ENCODE data around the gene TMSB15C. TPM values are rescaled to one million over a fixed set of nuclear protein-coding genes. Genes with fewer than 3 reads are reported as not detected.
"Not testable (repeated sequence)": the region's sequence is repeated elsewhere in the genome, so short reads cannot be mapped to it uniquely, and the experiment has no call there.

TMSB15C gene
- total RNA-seq, 2 experiments from 2014 or later, result 2.0 to 3.9 TPM

GRCh38 chrX:104084063-104084462 is 8.0 kb upstream of the TMSB15C start:
- Mint-ChIP-seq H3K9me3 (no peaks in the 10 kb centered on the region), H3K4me1 (ENCODE audit: low read depth) (no peaks in the 10 kb centered on the region), H3K36me3 (ENCODE audit: low read depth) (no peaks in the 10 kb centered on the region), H3K27ac (no peak overlapping the region), H3K4me3 (no peak overlapping the region), H3K27me3 (peaks cover 3% of the 10 kb centered on the region)
- TF ChIP-seq CTCF (IDR thresholded peaks at IDR 0.05), result no peak
- ChIA-PET CTCF (no interaction called here), POLR2A (no interaction called here)
- no peak for ATAC-seq
- DNase-seq, result no peak
- intact Hi-C loops (cut with micrococcal nuclease), result no loop called here

GRCh38 chrX:104077854-104078253 is 1.8 kb upstream of the TMSB15C start:
- CTCF ChIA-PET; H3K27ac Mint-ChIP-seq; intact Hi-C loops (cut with micrococcal nuclease); POLR2A ChIA-PET; H3K27me3 Mint-ChIP-seq; H3K9me3 Mint-ChIP-seq; DNase-seq; H3K36me3 Mint-ChIP-seq (ENCODE audit: low read depth); H3K4me1 Mint-ChIP-seq (ENCODE audit: low read depth); H3K4me3 Mint-ChIP-seq; ATAC-seq: not testable (repeated sequence)

GRCh38 chrX:104062636-104063035 is 13.4 kb downstream of the TMSB15C start:
- H3K4me1 Mint-ChIP-seq (ENCODE audit: low read depth); ATAC-seq; H3K4me3 Mint-ChIP-seq; intact Hi-C loops (cut with micrococcal nuclease); H3K36me3 Mint-ChIP-seq (ENCODE audit: low read depth); DNase-seq; H3K27me3 Mint-ChIP-seq; CTCF ChIA-PET; POLR2A ChIA-PET; H3K27ac Mint-ChIP-seq; H3K9me3 Mint-ChIP-seq: not testable (repeated sequence)

- H3K27ac Mint-ChIP-seq; CTCF ChIA-PET; H3K4me1 Mint-ChIP-seq (ENCODE audit: low read depth); ATAC-seq; DNase-seq; H3K4me3 Mint-ChIP-seq; POLR2A ChIA-PET; intact Hi-C loops (cut with micrococcal nuclease); H3K36me3 Mint-ChIP-seq (ENCODE audit: low read depth); H3K27me3 Mint-ChIP-seq; H3K9me3 Mint-ChIP-seq: not testable (repeated sequence)
These were observed 21.1 kb downstream of the TMSB15C start for GRCh38 chrX:104054956-104055355.

- CTCF ChIA-PET, result no interaction called here
- intact Hi-C loops (cut with micrococcal nuclease), result no loop called here
- H3K9me3 Mint-ChIP-seq, result no peaks in the 10 kb centered on the region
- H3K27ac Mint-ChIP-seq, result no peak overlapping the region
- no peaks in the 10 kb centered on the region for H3K36me3 Mint-ChIP-seq (ENCODE audit: low read depth)
- H3K4me3 Mint-ChIP-seq, result no peak overlapping the region
- H3K4me1 Mint-ChIP-seq (ENCODE audit: low read depth), result peaks cover 2% of the 10 kb centered on the region
- DNase-seq, result no peak
- no peak for TF ChIP-seq CTCF (IDR thresholded peaks at IDR 0.05)
- H3K27me3 Mint-ChIP-seq, result peaks cover 7% of the 10 kb centered on the region
- no peak for ATAC-seq
- POLR2A ChIA-PET, result no interaction called here
These were observed 28.9 kb downstream of the TMSB15C start for GRCh38 chrX:104047171-104047570.

GRCh38 chrX:104045642-104046041 is 30.4 kb downstream of the TMSB15C start:
- Mint-ChIP-seq H3K9me3 (no peaks in the 10 kb centered on the region), H3K4me3 (no peak overlapping the region), H3K4me1 (ENCODE audit: low read depth) (peaks cover 2% of the 10 kb centered on the region), H3K27me3 (peaks cover 7% of the 10 kb centered on the region), H3K36me3 (ENCODE audit: low read depth) (no peaks in the 10 kb centered on the region), H3K27ac (no peak overlapping the region)
- DNase-seq (no peak), ATAC-seq (no peak)
- POLR2A ChIA-PET, result no interaction called here
- CTCF ChIA-PET, result no interaction called here
- intact Hi-C loops (cut with micrococcal nuclease), result no loop called here
- TF ChIP-seq CTCF (IDR thresholded peaks at IDR 0.05), result no peak

GRCh38 chrX:104041003-104041402 is 35.0 kb downstream of the TMSB15C start:
- no peak overlapping the region for H3K27ac Mint-ChIP-seq
- intact Hi-C loops (cut with micrococcal nuclease), result no loop called here
- ChIA-PET POLR2A (no interaction called here), CTCF (no interaction called here)
- ATAC-seq, result no peak
- no peak for DNase-seq
- no peak for TF ChIP-seq CTCF (IDR thresholded peaks at IDR 0.05)
- H3K27me3 Mint-ChIP-seq, result peaks cover 4% of the 10 kb centered on the region
- H3K4me3 Mint-ChIP-seq, result no peak overlapping the region
- no peaks in the 10 kb centered on the region for H3K4me1 Mint-ChIP-seq (ENCODE audit: low read depth)
- no peaks in the 10 kb centered on the region for H3K9me3 Mint-ChIP-seq
- no peaks in the 10 kb centered on the region for H3K36me3 Mint-ChIP-seq (ENCODE audit: low read depth)

Measured in activated CD8-positive, alpha-beta T cell treated with anti-CD3 and anti-CD28 coated beads for 36 hours (primary cell).